Measurements from ENCODE around the gene FGF18. TPM values are rescaled to one million over a fixed set of nuclear protein-coding genes. Genes with fewer than 3 reads are reported as not detected.

Gene FGF18
- total and polyA plus RNA-seq, 4 donors = 0.08 TPM; not detected in 3

DNA sequence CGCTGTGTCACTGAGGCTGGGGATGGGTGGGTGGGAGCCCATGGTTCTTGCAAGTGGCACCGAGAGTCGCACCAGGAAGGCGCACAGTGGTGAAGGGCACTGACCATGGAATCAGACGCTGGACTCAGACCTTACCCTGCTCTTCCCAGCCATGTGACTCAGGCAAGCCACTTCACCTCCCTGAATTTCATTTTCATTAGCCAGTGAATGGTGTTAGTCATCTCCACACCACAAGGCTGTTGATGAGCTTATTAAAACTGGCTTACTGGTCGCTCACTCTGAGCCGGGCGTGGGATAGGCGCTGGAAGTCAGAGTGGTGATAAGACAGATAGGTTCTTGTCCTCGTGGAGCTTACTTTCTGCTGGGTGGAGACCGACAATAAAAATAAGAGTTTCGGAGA, 25.1 kb downstream of the FGF18 start:
- H3K4me3 ChIP-seq (ENCODE audit: low read depth in 1 of 3, low read length in 3 of 3) = no peak overlapping the region
- H3K36me3 ChIP-seq (ENCODE audit: control insufficient read depth in 4 of 4, insufficient read depth in 3 of 4, low read depth in 1 of 4, low read length in 3 of 4) = no peaks in the 10 kb centered on the region
- H3K27ac ChIP-seq (ENCODE audit: low read depth in 1 of 2, low read length in 2 of 2) = no peak overlapping the region
- no peaks in the 10 kb centered on the region for H3K9me3 ChIP-seq (ENCODE audit: control insufficient read depth in 4 of 4, low read length in 3 of 4)
- WGBS = 94% methylated on average over 12 of the region's 12 CpGs
- TF ChIP-seq JUND (IDR thresholded peaks at IDR 0.05) = no peak
- no peak for TF ChIP-seq EGR1 (IDR thresholded peaks at IDR 0.05; ENCODE audit: low read depth in 2 of 2)
- no peak for TF ChIP-seq SP1 (IDR thresholded peaks at IDR 0.05)
- no peak for TF ChIP-seq RXRA (IDR thresholded peaks at IDR 0.05)
- TF ChIP-seq, protein P1, sequence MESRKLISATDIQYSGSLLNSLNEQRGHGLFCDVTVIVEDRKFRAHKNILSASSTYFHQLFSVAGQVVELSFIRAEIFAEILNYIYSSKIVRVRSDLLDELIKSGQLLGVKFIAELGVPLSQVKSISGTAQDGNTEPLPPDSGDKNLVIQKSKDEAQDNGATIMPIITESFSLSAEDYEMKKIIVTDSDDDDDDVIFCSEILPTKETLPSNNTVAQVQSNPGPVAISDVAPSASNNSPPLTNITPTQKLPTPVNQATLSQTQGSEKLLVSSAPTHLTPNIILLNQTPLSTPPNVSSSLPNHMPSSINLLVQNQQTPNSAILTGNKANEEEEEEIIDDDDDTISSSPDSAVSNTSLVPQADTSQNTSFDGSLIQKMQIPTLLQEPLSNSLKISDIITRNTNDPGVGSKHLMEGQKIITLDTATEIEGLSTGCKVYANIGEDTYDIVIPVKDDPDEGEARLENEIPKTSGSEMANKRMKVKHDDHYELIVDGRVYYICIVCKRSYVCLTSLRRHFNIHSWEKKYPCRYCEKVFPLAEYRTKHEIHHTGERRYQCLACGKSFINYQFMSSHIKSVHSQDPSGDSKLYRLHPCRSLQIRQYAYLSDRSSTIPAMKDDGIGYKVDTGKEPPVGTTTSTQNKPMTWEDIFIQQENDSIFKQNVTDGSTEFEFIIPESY (IDR thresholded peaks at IDR 0.05) = no peak
- no peak for TF ChIP-seq HNF4A (conservative IDR thresholded peaks at IDR 0.05)
- no peak for TF ChIP-seq YY1 (IDR thresholded peaks at IDR 0.05)
- TF ChIP-seq, protein P2, sequence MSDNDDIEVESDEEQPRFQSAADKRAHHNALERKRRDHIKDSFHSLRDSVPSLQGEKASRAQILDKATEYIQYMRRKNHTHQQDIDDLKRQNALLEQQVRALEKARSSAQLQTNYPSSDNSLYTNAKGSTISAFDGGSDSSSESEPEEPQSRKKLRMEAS (IDR thresholded peaks at IDR 0.05) = no peak
- TF ChIP-seq FOXA2 (IDR thresholded peaks at IDR 0.05) = no peak
- TF ChIP-seq, protein P3, sequence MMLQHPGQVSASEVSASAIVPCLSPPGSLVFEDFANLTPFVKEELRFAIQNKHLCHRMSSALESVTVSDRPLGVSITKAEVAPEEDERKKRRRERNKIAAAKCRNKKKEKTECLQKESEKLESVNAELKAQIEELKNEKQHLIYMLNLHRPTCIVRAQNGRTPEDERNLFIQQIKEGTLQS (IDR thresholded peaks at IDR 0.05) = no peak
- H3K27me3 ChIP-seq (ENCODE audit: control insufficient read depth in 4 of 4, insufficient read depth in 4 of 4, low read length in 3 of 4) = peaks cover 0 to 2% (median 0%) of the 10 kb centered on the region in 4 donors
- H3K4me1 ChIP-seq (ENCODE audit: control insufficient read depth in 4 of 4, insufficient read depth in 4 of 4, low read length in 3 of 4) = no peaks in the 10 kb centered on the region
- H3K9ac ChIP-seq (ENCODE audit: low read depth in 1 of 2, low read length in 2 of 2) = no peak overlapping the region
- DNase-seq (ENCODE audit: low spot score) = no peak

GRCh38 chr5:171445644-171446516, 26.4 kb downstream of the FGF18 start:
- TF ChIP-seq RXRA (IDR thresholded peaks at IDR 0.05) (no peak), JUND (IDR thresholded peaks at IDR 0.05) (no peak), HNF4G (IDR thresholded peaks at IDR 0.05) (no peak), GABPA (IDR thresholded peaks at IDR 0.05 in 1 of 2, conservative IDR thresholded peaks at IDR 0.05 in 1 of 2) (no peak), CTCF (IDR thresholded peaks at IDR 0.05; ENCODE audit: low read depth, low read length, missing input control) (no peak), FOXA2 (IDR thresholded peaks at IDR 0.05) (no peak), NR2F2 (IDR thresholded peaks at IDR 0.05) (no peak), HNF4A (conservative IDR thresholded peaks at IDR 0.05) (no peak), FOXA1 (IDR thresholded peaks at IDR 0.05) (no peak), YY1 (IDR thresholded peaks at IDR 0.05) (no peak), RAD21 (IDR thresholded peaks at IDR 0.05) (no peak)
- TF ChIP-seq, protein P4, sequence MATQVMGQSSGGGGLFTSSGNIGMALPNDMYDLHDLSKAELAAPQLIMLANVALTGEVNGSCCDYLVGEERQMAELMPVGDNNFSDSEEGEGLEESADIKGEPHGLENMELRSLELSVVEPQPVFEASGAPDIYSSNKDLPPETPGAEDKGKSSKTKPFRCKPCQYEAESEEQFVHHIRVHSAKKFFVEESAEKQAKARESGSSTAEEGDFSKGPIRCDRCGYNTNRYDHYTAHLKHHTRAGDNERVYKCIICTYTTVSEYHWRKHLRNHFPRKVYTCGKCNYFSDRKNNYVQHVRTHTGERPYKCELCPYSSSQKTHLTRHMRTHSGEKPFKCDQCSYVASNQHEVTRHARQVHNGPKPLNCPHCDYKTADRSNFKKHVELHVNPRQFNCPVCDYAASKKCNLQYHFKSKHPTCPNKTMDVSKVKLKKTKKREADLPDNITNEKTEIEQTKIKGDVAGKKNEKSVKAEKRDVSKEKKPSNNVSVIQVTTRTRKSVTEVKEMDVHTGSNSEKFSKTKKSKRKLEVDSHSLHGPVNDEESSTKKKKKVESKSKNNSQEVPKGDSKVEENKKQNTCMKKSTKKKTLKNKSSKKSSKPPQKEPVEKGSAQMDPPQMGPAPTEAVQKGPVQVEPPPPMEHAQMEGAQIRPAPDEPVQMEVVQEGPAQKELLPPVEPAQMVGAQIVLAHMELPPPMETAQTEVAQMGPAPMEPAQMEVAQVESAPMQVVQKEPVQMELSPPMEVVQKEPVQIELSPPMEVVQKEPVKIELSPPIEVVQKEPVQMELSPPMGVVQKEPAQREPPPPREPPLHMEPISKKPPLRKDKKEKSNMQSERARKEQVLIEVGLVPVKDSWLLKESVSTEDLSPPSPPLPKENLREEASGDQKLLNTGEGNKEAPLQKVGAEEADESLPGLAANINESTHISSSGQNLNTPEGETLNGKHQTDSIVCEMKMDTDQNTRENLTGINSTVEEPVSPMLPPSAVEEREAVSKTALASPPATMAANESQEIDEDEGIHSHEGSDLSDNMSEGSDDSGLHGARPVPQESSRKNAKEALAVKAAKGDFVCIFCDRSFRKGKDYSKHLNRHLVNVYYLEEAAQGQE (IDR thresholded peaks at IDR 0.05) = no peak
- TF ChIP-seq, protein P2 (IDR thresholded peaks at IDR 0.05) = no peak
- TF ChIP-seq, protein P3 (IDR thresholded peaks at IDR 0.05) = no peak
- TF ChIP-seq, protein P1 (IDR thresholded peaks at IDR 0.05) = no peak
- no peaks in the 10 kb centered on the region for H3K9me3 ChIP-seq (ENCODE audit: control insufficient read depth in 4 of 4, low read length in 3 of 4)
- 86% methylated on average over 14 of the region's 14 CpGs for WGBS
- H3K27me3 ChIP-seq (ENCODE audit: control insufficient read depth in 4 of 4, insufficient read depth in 4 of 4, low read length in 3 of 4) = peaks cover 0 to 2% (median 0%) of the 10 kb centered on the region in 4 donors
- H3K36me3 ChIP-seq (ENCODE audit: control insufficient read depth in 4 of 4, insufficient read depth in 3 of 4, low read depth in 1 of 4, low read length in 3 of 4) = no peaks in the 10 kb centered on the region
- H3K4me3 ChIP-seq (ENCODE audit: low read depth in 1 of 3, low read length in 3 of 3) = no peak overlapping the region
- no peak for DNase-seq (ENCODE audit: low spot score)
- peaks cover 0 to 3% (median 0%) of the 10 kb centered on the region in 4 donors for H3K4me1 ChIP-seq (ENCODE audit: control insufficient read depth in 4 of 4, insufficient read depth in 4 of 4, low read length in 3 of 4)
- H3K9ac ChIP-seq (ENCODE audit: low read depth in 1 of 2, low read length in 2 of 2) = no peak overlapping the region
- H3K27ac ChIP-seq (ENCODE audit: low read depth in 1 of 2, low read length in 2 of 2) = no peak overlapping the region
